Hepatocyte (in vitro differentiated cells): ENCODE results near the gene PROSER1. TPM values are rescaled to one million over a fixed set of nuclear protein-coding genes. Genes with fewer than 3 reads are reported as not detected.

Experiments
- DNase-seq: peaks from one replicate; pipeline ENCODE4 v3.0.0-alpha.2; 2016; ENCODE audit warnings: low spot score
- H2AFZ ChIP-seq: fragments of 200-600 bp; sonication (generic); 2 replicates; pipeline ENCODE4 v1.6.0; 2016; ENCODE audit warnings: antibody characterized with exemption, mild to moderate bottlenecking
- H3K27ac ChIP-seq: fragments of 200-600 bp; sonication (generic); 2 replicates; pipeline ENCODE4 v1.5.1; 2016; ENCODE audit warnings: mild to moderate bottlenecking
- H3K27me3 ChIP-seq: fragments of 200-600 bp; sonication (generic); 2 replicates; pipeline ENCODE4 v1.6.1; 2016
- H3K36me3 ChIP-seq: fragments of 200-600 bp; sonication (generic); replicated peaks from 2 replicates; pipeline ENCODE4 v1.5.1; 2016; ENCODE audit warnings: low read depth; ENCODE audit not compliant: insufficient read depth
- H3K4me1 ChIP-seq: fragments of 200-600 bp; sonication (generic); 2 replicates; pipeline ENCODE4 v1.5.1; 2016; ENCODE audit warnings: mild to moderate bottlenecking, moderate library complexity; ENCODE audit not compliant: insufficient read depth
- H3K4me2 ChIP-seq: fragments of 200-600 bp; sonication (generic); 2 replicates; pipeline ENCODE4 v1.6.0; 2016
- H3K4me3 ChIP-seq: fragments of 200-600 bp; sonication (generic); 2 replicates; pipeline ENCODE4 v1.5.1; 2016; ENCODE audit warnings: mild to moderate bottlenecking
- H3K79me2 ChIP-seq: fragments of 200-600 bp; sonication (generic); 2 replicates; pipeline ENCODE4 v1.6.0; 2017; ENCODE audit warnings: mild to moderate bottlenecking
- H3K9me2 ChIP-seq: fragments of 200-600 bp; sonication (generic); replicated peaks from 2 replicates; pipeline ENCODE4 v1.6.0; 2017; ENCODE audit warnings: mild to moderate bottlenecking; ENCODE audit not compliant: insufficient read depth
- H3K9me3 ChIP-seq: fragments of 200-600 bp; sonication (generic); 2 replicates; pipeline ENCODE4 v1.5.1; 2016; ENCODE audit warnings: low read depth, mild to moderate bottlenecking
- H4K20me1 ChIP-seq: fragments of 200-600 bp; sonication (generic); 2 replicates; pipeline ENCODE4 v1.6.0; 2016; ENCODE audit warnings: mild to moderate bottlenecking; ENCODE audit not compliant: insufficient read depth, poor library complexity, severe bottlenecking
- EZH2 ChIP-seq: fragments of 200-600 bp; sonication (generic); IDR thresholded peaks from 2 replicates; pipeline ENCODE4 v1.6.1; 2016; ENCODE audit warnings: antibody characterized with exemption, mild to moderate bottlenecking, borderline replicate concordance
- EZH2phosphoT487 ChIP-seq: fragments of 200-600 bp; sonication (generic); IDR thresholded peaks from one replicate; pipeline ENCODE4 v1.6.1; 2018; ENCODE audit warnings: antibody characterized with exemption, mild to moderate bottlenecking, low read depth, moderate library complexity; ENCODE audit not compliant: unreplicated experiment, severe bottlenecking
- WGBS: methylation state at CpG from one replicate; pipeline ENCODE4 v1.1.6; 2016; ENCODE audit warnings: low lambda C conversion rate; ENCODE audit errors: missing lambda C conversion rate; 5-methylcytosine and 5-hydroxymethylcytosine counted together
- polyA plus RNA-seq: library from polyadenylated mRNA; unstranded; fragments of >200 nt; fragmentation: Nextera tagmentation; extraction: Ambion mirVana; gene quantifications from 2 replicates; pipeline ENCODE4 v1.2.1, GENCODE V29; 2016
- total RNA-seq: library from RNA; depleted of rRNA; stranded (reverse); fragments of >200 nt; gene quantifications from 2 replicates; pipeline ENCODE4 v1.2.3, GENCODE V29; 2014
- TF ChIP-seq, protein P1 (sequence below): fragments of 200-600 bp; sonication (generic); IDR thresholded peaks from 2 replicates; pipeline ENCODE4 v1.5.1; 2016; ENCODE audit warnings: antibody characterized with exemption, mild to moderate bottlenecking; ENCODE audit not compliant: poor library complexity

Gene PROSER1
- total and polyA plus RNA-seq, 2 experiments from 2014 or later, result 11.8 to 22.8 TPM

- H3K36me3 ChIP-seq, result no peaks in the 10 kb centered on the region
- DNase-seq, result peak; percentile 36
- H4K20me1 ChIP-seq, result no peaks in the 10 kb centered on the region
- WGBS, result 32% methylated on average over 2 of the region's 2 CpGs
- no peak overlapping the region for H3K4me2 ChIP-seq
- H3K79me2 ChIP-seq, result no peaks in the 10 kb centered on the region
- H3K9me3 ChIP-seq, result no peaks in the 10 kb centered on the region
- H3K27me3 ChIP-seq, result no peaks in the 10 kb centered on the region
- no peaks in the 10 kb centered on the region for H3K9me2 ChIP-seq
- peak overlapping the region; percentile 14 for H3K27ac ChIP-seq
- H2AFZ ChIP-seq, result no peak overlapping the region
- TF ChIP-seq, protein P1, sequence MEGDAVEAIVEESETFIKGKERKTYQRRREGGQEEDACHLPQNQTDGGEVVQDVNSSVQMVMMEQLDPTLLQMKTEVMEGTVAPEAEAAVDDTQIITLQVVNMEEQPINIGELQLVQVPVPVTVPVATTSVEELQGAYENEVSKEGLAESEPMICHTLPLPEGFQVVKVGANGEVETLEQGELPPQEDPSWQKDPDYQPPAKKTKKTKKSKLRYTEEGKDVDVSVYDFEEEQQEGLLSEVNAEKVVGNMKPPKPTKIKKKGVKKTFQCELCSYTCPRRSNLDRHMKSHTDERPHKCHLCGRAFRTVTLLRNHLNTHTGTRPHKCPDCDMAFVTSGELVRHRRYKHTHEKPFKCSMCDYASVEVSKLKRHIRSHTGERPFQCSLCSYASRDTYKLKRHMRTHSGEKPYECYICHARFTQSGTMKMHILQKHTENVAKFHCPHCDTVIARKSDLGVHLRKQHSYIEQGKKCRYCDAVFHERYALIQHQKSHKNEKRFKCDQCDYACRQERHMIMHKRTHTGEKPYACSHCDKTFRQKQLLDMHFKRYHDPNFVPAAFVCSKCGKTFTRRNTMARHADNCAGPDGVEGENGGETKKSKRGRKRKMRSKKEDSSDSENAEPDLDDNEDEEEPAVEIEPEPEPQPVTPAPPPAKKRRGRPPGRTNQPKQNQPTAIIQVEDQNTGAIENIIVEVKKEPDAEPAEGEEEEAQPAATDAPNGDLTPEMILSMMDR, result no peak
- no peak for TF ChIP-seq EZH2phosphoT487
- TF ChIP-seq EZH2, result no peak
- H3K4me3 ChIP-seq, result no peak overlapping the region
- H3K4me1 ChIP-seq, result no peaks in the 10 kb centered on the region
Measured at GRCh38 chr13:39047560-39047959, 9.7 kb upstream of the PROSER1 start.

- Histone ChIP-seq H3K4me3 (no peak overlapping the region), H3K27ac (no peak overlapping the region), H3K27me3 (no peaks in the 10 kb centered on the region), H3K4me2 (no peak overlapping the region), H2AFZ (no peak overlapping the region), H3K9me3 (no peaks in the 10 kb centered on the region), H4K20me1 (no peaks in the 10 kb centered on the region), H3K79me2 (peaks cover 18% of the 10 kb centered on the region), H3K36me3 (no peaks in the 10 kb centered on the region), H3K4me1 (peaks cover 6% of the 10 kb centered on the region), H3K9me2 (no peaks in the 10 kb centered on the region)
- no peak for DNase-seq
- TF ChIP-seq EZH2, result no peak
- TF ChIP-seq, protein P1, result no peak
- no peak for TF ChIP-seq EZH2phosphoT487
- 98% methylated on average over 3 of the region's 3 CpGs for WGBS
Measured at GRCh38 chr13:39044536-39044935, 6.6 kb upstream of the PROSER1 start.

- Histone ChIP-seq H3K9me2 (no peaks in the 10 kb centered on the region), H3K9me3 (no peaks in the 10 kb centered on the region), H2AFZ (no peak overlapping the region), H3K27me3 (no peaks in the 10 kb centered on the region), H3K79me2 (peaks cover 48% of the 10 kb centered on the region), H3K4me1 (peaks cover 8% of the 10 kb centered on the region), H3K27ac (no peak overlapping the region), H3K4me2 (peak overlapping the region; percentile 65), H4K20me1 (peaks cover 9% of the 10 kb centered on the region), H3K4me3 (no peak overlapping the region), H3K36me3 (no peaks in the 10 kb centered on the region)
- TF ChIP-seq, protein P1, result no peak
- TF ChIP-seq EZH2phosphoT487, result no peak
- no peak for TF ChIP-seq EZH2
- no peak for DNase-seq
- WGBS, result 71% methylated on average over 1 of the region's 1 CpG
Measured at GRCh38 chr13:39040206-39040605, 2.3 kb upstream of the PROSER1 start.

GRCh38 chr13:39039041-39039440 is 1.2 kb upstream of the PROSER1 start:
- WGBS, result 38% methylated on average over 7 of the region's 7 CpGs
- H2AFZ ChIP-seq, result peak overlapping the region; percentile 49
- peaks cover 60% of the 10 kb centered on the region for H3K79me2 ChIP-seq
- no peaks in the 10 kb centered on the region for H3K36me3 ChIP-seq
- peak overlapping the region; percentile 65 for H3K4me2 ChIP-seq
- no peaks in the 10 kb centered on the region for H3K9me3 ChIP-seq
- no peak for DNase-seq
- peaks cover 10% of the 10 kb centered on the region for H3K4me1 ChIP-seq
- no peaks in the 10 kb centered on the region for H3K9me2 ChIP-seq
- H3K27me3 ChIP-seq, result no peaks in the 10 kb centered on the region
- H3K4me3 ChIP-seq, result peak overlapping the region; percentile 56
- TF ChIP-seq EZH2phosphoT487 (no peak), EZH2 (no peak)
- TF ChIP-seq, protein P1, result no peak
- peaks cover 19% of the 10 kb centered on the region for H4K20me1 ChIP-seq
- H3K27ac ChIP-seq, result peak overlapping the region; percentile 82
